Measurements from ENCODE around the gene SERPINI2. TPM values are rescaled to one million over a fixed set of nuclear protein-coding genes. Genes with fewer than 3 reads are reported as not detected.

Gene SERPINI2
- total and polyA plus RNA-seq, 2 experiments from 2014 or later = 0.57 TPM; not detected in 1

DNA sequence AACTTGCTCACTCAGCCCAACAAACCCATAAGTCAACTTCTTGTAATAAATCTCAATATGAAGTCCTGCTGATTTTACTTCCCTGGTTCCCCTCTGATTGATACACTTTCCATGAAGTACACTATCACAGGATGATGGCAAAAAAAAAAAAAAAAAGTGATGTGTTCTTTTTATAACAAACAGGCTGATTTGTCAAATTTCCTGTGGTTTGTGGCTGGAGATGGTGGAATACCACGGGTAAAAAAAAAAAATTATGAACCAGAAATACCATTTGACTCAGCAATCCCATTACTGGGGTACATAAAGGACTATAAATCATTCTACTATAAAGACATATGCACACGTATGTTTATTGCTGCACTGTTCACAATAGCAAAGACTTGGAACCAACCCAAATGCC, 10.7 kb upstream of the SERPINI2 start:
- Histone ChIP-seq H3K9me3 (ENCODE audit: low read depth) (no peaks in the 10 kb centered on the region), H3K36me3 (no peaks in the 10 kb centered on the region), H3K27ac (no peak overlapping the region), H3K27me3 (no peaks in the 10 kb centered on the region), H3K4me1 (ENCODE audit: low read depth) (no peaks in the 10 kb centered on the region), H3K4me3 (no peak overlapping the region)
- TF ChIP-seq, protein P1, sequence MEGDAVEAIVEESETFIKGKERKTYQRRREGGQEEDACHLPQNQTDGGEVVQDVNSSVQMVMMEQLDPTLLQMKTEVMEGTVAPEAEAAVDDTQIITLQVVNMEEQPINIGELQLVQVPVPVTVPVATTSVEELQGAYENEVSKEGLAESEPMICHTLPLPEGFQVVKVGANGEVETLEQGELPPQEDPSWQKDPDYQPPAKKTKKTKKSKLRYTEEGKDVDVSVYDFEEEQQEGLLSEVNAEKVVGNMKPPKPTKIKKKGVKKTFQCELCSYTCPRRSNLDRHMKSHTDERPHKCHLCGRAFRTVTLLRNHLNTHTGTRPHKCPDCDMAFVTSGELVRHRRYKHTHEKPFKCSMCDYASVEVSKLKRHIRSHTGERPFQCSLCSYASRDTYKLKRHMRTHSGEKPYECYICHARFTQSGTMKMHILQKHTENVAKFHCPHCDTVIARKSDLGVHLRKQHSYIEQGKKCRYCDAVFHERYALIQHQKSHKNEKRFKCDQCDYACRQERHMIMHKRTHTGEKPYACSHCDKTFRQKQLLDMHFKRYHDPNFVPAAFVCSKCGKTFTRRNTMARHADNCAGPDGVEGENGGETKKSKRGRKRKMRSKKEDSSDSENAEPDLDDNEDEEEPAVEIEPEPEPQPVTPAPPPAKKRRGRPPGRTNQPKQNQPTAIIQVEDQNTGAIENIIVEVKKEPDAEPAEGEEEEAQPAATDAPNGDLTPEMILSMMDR (IDR thresholded peaks at IDR 0.05; ENCODE audit: low read depth, low read length) = no peak
- no peak for DNase-seq (ENCODE audit: low read depth in 1 of 2, low spot score in 1 of 2)

GRCh38 chr3:167483708-167484475, 10.1 kb upstream of the SERPINI2 start:
- Histone ChIP-seq H3K4me1 (ENCODE audit: low read depth) (no peaks in the 10 kb centered on the region), H3K27me3 (no peaks in the 10 kb centered on the region), H3K9me3 (ENCODE audit: low read depth) (no peaks in the 10 kb centered on the region), H3K27ac (no peak overlapping the region), H3K36me3 (no peaks in the 10 kb centered on the region), H3K4me3 (no peak overlapping the region)
- DNase-seq (ENCODE audit: low read depth in 1 of 2, low spot score in 1 of 2) = no peak
- TF ChIP-seq, protein P1 (IDR thresholded peaks at IDR 0.05; ENCODE audit: low read depth, low read length) = no peak

- no peak overlapping the region for H3K27ac ChIP-seq
- H3K9me3 ChIP-seq (ENCODE audit: low read depth) = no peaks in the 10 kb centered on the region
- no peaks in the 10 kb centered on the region for H3K4me1 ChIP-seq (ENCODE audit: low read depth)
- DNase-seq (ENCODE audit: low read depth in 1 of 2, low spot score in 1 of 2) = no peak
- TF ChIP-seq, protein P1 (IDR thresholded peaks at IDR 0.05; ENCODE audit: low read depth, low read length) = no peak
- no peak overlapping the region for H3K4me3 ChIP-seq
- H3K36me3 ChIP-seq = no peaks in the 10 kb centered on the region
- H3K27me3 ChIP-seq = no peaks in the 10 kb centered on the region
Observed at GRCh38 chr3:167481164-167481563, 7.3 kb upstream of the SERPINI2 start.

DNA sequence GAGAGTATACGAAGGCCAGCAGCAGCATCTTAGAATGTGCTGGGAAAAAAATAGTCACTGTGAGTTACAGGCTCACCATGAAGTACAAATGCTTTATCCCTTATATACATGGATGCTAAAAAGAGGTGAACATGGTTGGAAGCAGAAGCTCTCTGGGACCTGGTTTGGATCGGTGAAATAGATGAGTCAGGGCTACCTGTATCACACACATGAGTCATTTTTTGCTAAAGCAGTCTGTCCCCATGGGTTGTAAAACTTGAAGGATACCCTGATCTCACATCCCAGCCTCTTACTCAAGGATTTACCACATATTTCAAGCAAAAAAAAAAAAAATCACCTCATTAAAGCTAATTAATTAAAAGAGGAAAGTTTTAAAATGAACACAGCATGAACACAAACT, 6.9 kb upstream of the SERPINI2 start:
- no peak for DNase-seq (ENCODE audit: low read depth in 1 of 2, low spot score in 1 of 2)
- Histone ChIP-seq H3K36me3 (no peaks in the 10 kb centered on the region), H3K4me1 (ENCODE audit: low read depth) (no peaks in the 10 kb centered on the region), H3K9me3 (ENCODE audit: low read depth) (no peaks in the 10 kb centered on the region), H3K27ac (no peak overlapping the region), H3K27me3 (no peaks in the 10 kb centered on the region), H3K4me3 (no peak overlapping the region)
- TF ChIP-seq, protein P1 (IDR thresholded peaks at IDR 0.05; ENCODE audit: low read depth, low read length) = no peak

- no peaks in the 10 kb centered on the region for H3K9me3 ChIP-seq (ENCODE audit: low read depth)
- H3K27me3 ChIP-seq = no peaks in the 10 kb centered on the region
- no peak for DNase-seq (ENCODE audit: low read depth in 1 of 2, low spot score in 1 of 2)
- no peaks in the 10 kb centered on the region for H3K4me1 ChIP-seq (ENCODE audit: low read depth)
- H3K36me3 ChIP-seq = no peaks in the 10 kb centered on the region
- H3K27ac ChIP-seq = no peak overlapping the region
- H3K4me3 ChIP-seq = no peak overlapping the region
- TF ChIP-seq, protein P1 (IDR thresholded peaks at IDR 0.05; ENCODE audit: low read depth, low read length) = no peak
Observed at GRCh38 chr3:167469381-167469780, 4.5 kb downstream of the SERPINI2 start.

All from cardiac muscle cell (in vitro differentiated cells and primary cell).